Measurements from ENCODE around the gene MYO5A. TPM values are rescaled to one million over a fixed set of nuclear protein-coding genes. Genes with fewer than 3 reads are reported as not detected.
"Not testable (repeated sequence)": the region's sequence is repeated elsewhere in the genome, so short reads cannot be mapped to it uniquely, and the experiment has no call there.

Gene MYO5A
- total and polyA plus RNA-seq, 9 donors, result 3.8 to 26.5 (median 15.1) TPM

GRCh38 chr15:52441841-52442240, 86.8 kb downstream of the MYO5A start:
- H3K36me3 ChIP-seq, result no peaks in the 10 kb centered on the region
- no peaks in the 10 kb centered on the region for H3K4me1 ChIP-seq (ENCODE audit: insufficient read depth)
- 84 to 91% (median 88%) methylated on average over 2 of the region's 2 CpGs for WGBS, 3 donors
- TF ChIP-seq CTCF (IDR thresholded peaks at IDR 0.05) (no peak), POLR2A (IDR thresholded peaks at IDR 0.05) (no peak), EP300 (IDR thresholded peaks at IDR 0.05) (no peak)
- H3K4me3 ChIP-seq, result no peak overlapping the region
- H3K9me3 ChIP-seq, result no peaks in the 10 kb centered on the region
- H3K27ac ChIP-seq, result no peak overlapping the region
- intact Hi-C loops (cut with DNase I), result no loop called here
- no peaks in the 10 kb centered on the region for H3K27me3 ChIP-seq
- DNase-seq, result no peak

GRCh38 chr15:52440946-52441345, 87.7 kb downstream of the MYO5A start:
- H3K9me3 ChIP-seq, result no peaks in the 10 kb centered on the region
- H3K27me3 ChIP-seq, result no peaks in the 10 kb centered on the region
- 77 to 92% (median 88%) methylated on average over 2 of the region's 2 CpGs for WGBS, 3 donors
- no peak for TF ChIP-seq CTCF (IDR thresholded peaks at IDR 0.05)
- TF ChIP-seq POLR2A (IDR thresholded peaks at IDR 0.05), result no peak
- no peak for TF ChIP-seq EP300 (IDR thresholded peaks at IDR 0.05)
- no peak for DNase-seq
- H3K4me3 ChIP-seq, result no peak overlapping the region
- no peaks in the 10 kb centered on the region for H3K4me1 ChIP-seq (ENCODE audit: insufficient read depth)
- intact Hi-C loops (cut with DNase I), result no loop called here
- no peak overlapping the region for H3K27ac ChIP-seq
- H3K36me3 ChIP-seq, result no peaks in the 10 kb centered on the region

DNA sequence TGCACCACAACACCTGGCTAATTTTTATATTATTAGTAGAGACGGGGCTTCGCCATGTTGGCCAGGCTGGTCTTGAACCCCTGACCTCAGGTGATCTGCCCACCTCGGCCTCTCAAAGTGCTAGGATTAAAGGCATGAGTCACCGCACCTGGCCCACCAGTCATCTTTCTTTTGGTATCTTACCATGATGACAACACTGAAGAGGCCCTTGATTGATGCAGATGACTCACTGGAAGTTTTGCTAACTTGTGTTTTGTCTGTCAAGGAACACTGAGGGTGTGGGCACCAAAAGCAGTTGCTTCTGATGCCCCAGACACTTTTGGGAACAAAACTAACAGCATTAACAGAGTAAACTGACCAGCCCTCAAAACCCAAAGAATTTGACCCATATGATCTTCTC, 88.3 kb downstream of the MYO5A start:
- intact Hi-C loops (cut with DNase I), result no loop called here
- no peak for DNase-seq
- WGBS, 3 donors, result 79 to 92% (median 92%) methylated on average over 4 of the region's 4 CpGs
- H3K36me3 ChIP-seq, result no peaks in the 10 kb centered on the region
- no peaks in the 10 kb centered on the region for H3K4me1 ChIP-seq (ENCODE audit: insufficient read depth)
- no peak overlapping the region for H3K27ac ChIP-seq
- TF ChIP-seq EP300 (IDR thresholded peaks at IDR 0.05), result no peak
- no peak for TF ChIP-seq POLR2A (IDR thresholded peaks at IDR 0.05)
- TF ChIP-seq CTCF (IDR thresholded peaks at IDR 0.05), result no peak
- no peak overlapping the region for H3K4me3 ChIP-seq
- H3K9me3 ChIP-seq, result no peaks in the 10 kb centered on the region
- no peaks in the 10 kb centered on the region for H3K27me3 ChIP-seq

DNA sequence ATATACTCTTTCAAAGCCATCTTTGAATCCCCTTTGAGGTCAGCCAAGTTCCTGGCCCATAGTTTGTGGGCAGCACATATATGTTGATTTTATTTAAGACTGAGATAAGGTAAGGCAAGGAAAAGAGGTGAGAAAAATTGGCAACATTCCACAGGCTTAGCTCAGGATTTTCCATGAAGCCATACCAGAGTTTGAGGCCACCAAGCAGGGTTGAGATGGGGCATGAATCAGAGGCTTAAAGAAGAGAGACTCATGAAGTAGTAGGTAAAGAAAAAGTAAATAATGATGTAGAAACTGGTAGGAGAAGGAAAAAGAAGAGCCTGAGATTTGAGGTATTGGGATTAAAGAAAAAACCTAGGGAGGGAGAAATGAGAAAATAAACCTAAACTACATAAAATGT, 89.2 kb downstream of the MYO5A start:
- intact Hi-C loops (cut with DNase I), result no loop called here
- no peak for TF ChIP-seq EP300 (IDR thresholded peaks at IDR 0.05)

GRCh38 chr15:52439042-52439441, 89.6 kb downstream of the MYO5A start:
- H3K27ac ChIP-seq; DNase-seq; H3K27me3 ChIP-seq; H3K4me1 ChIP-seq (ENCODE audit: insufficient read depth); H3K36me3 ChIP-seq; H3K9me3 ChIP-seq; H3K4me3 ChIP-seq; intact Hi-C loops (cut with DNase I): not testable (repeated sequence)
- WGBS, 3 donors, result 98 to 99% (median 98%) methylated on average over 9 of the region's 9 CpGs

More for the DNA sequence above, 89.2 kb downstream of the MYO5A start:
- H3K9me3 ChIP-seq, result no peaks in the 10 kb centered on the region
- H3K27ac ChIP-seq, result no peak overlapping the region
- no peak for DNase-seq
- no peaks in the 10 kb centered on the region for H3K36me3 ChIP-seq
- no peaks in the 10 kb centered on the region for H3K4me1 ChIP-seq (ENCODE audit: insufficient read depth)
- H3K4me3 ChIP-seq, result no peak overlapping the region
- H3K27me3 ChIP-seq, result no peaks in the 10 kb centered on the region

- 82 to 93% (median 86%) methylated on average over 4 of the region's 4 CpGs for WGBS, 3 donors
- intact Hi-C loops (cut with DNase I), result no loop called here
- H3K4me3 ChIP-seq, result no peak overlapping the region
- H3K4me1 ChIP-seq (ENCODE audit: insufficient read depth), result no peaks in the 10 kb centered on the region
- no peak for DNase-seq
- H3K27me3 ChIP-seq, result no peaks in the 10 kb centered on the region
- TF ChIP-seq POLR2A (IDR thresholded peaks at IDR 0.05) (no peak), CTCF (IDR thresholded peaks at IDR 0.05) (no peak), EP300 (IDR thresholded peaks at IDR 0.05) (no peak)
- H3K36me3 ChIP-seq, result no peaks in the 10 kb centered on the region
- H3K9me3 ChIP-seq, result no peaks in the 10 kb centered on the region
- H3K27ac ChIP-seq, result no peak overlapping the region
These were observed 90.6 kb downstream of the MYO5A start for GRCh38 chr15:52438047-52438446.
